Naive B cell (primary cell): ENCODE results near the gene AMMECR1L. TPM values are rescaled to one million over a fixed set of nuclear protein-coding genes. Genes with fewer than 3 reads are reported as not detected.

Experiments used
- ATAC-seq, 2 donors: fragments of 150-1000 bp; cut with Tn5 transposase; 2 replicates each; pipeline ENCODE4 v1.10.0; 2021; ENCODE audit warnings: low read depth in 2 of 2, mild to moderate bottlenecking in 2 of 2, moderate library complexity in 2 of 2
- DNase-seq: peaks from one replicate; pipeline ENCODE4 v3.0.0; 2022
- H3K27ac Mint-ChIP-seq, 6 donors: one replicate each; pipeline ENCODE4 v1.8.0; 2020 to 2022; ENCODE audit warnings: mild to moderate bottlenecking in 6 of 6, mixed read lengths in 6 of 6, moderate library complexity in 5 of 6, inconsistent platforms in 2 of 6
- H3K27me3 Mint-ChIP-seq, 3 donors: one replicate each; pipeline ENCODE4 v1.8.0; 2021 to 2022; ENCODE audit warnings: mixed read lengths in 3 of 3, mild to moderate bottlenecking in 1 of 3
- H3K36me3 Mint-ChIP-seq, 2 donors: one replicate each; pipeline ENCODE4 v1.8.0; 2020 to 2022; ENCODE audit warnings: mixed read lengths in 2 of 2, inconsistent platforms in 1 of 2, mild to moderate bottlenecking in 1 of 2
- H3K4me1 Mint-ChIP-seq, 3 donors: one replicate each; pipeline ENCODE4 v1.8.0; 2020 to 2022; ENCODE audit warnings: mixed read lengths in 3 of 3, inconsistent platforms in 1 of 3, mild to moderate bottlenecking in 1 of 3, moderate library complexity in 1 of 3
- H3K4me3 Mint-ChIP-seq, 8 donors: one replicate each; pipeline ENCODE4 v1.8.0; 2020 to 2022; ENCODE audit warnings: mild to moderate bottlenecking in 8 of 8, mixed read lengths in 8 of 8, moderate library complexity in 8 of 8, inconsistent platforms in 2 of 8
- H3K9me3 Mint-ChIP-seq, 7 donors: one replicate each; pipeline ENCODE4 v1.8.0; 2020 to 2022; ENCODE audit warnings: mixed read lengths in 7 of 7, mild to moderate bottlenecking in 5 of 7, inconsistent platforms in 2 of 7, moderate library complexity in 1 of 7
- polyA plus RNA-seq, 6 donors: library from polyadenylated mRNA; unstranded; fragments of 300-500 nt; fragmentation: Illumina TruSeq; gene quantifications; one replicate each; pipeline ENCODE4 v1.2.3, GENCODE V29; 2021; ENCODE audit warnings: low read depth in 6 of 6

AMMECR1L gene
- polyA plus RNA-seq, 6 donors from 2014 or later, result 3.7 to 9.9 (median 7.4) TPM

GRCh38 chr2:127877626-127878025, 8.1 kb downstream of the AMMECR1L start:
- H3K9me3 Mint-ChIP-seq, result no peaks in the 10 kb centered on the region
- peaks cover 5 to 13% of the 10 kb centered on the region in 2 donors for H3K36me3 Mint-ChIP-seq
- DNase-seq (no peak), ATAC-seq (no peak)
- H3K4me3 Mint-ChIP-seq, result no peak overlapping the region
- peak overlapping the region in 1 of 6 donors; percentile 16 for H3K27ac Mint-ChIP-seq
- peaks cover 34 to 65% (median 51%) of the 10 kb centered on the region in 3 donors for H3K4me1 Mint-ChIP-seq
- no peaks in the 10 kb centered on the region for H3K27me3 Mint-ChIP-seq

- peaks cover 5 to 17% of the 10 kb centered on the region in 2 donors for H3K36me3 Mint-ChIP-seq
- DNase-seq, result no peak
- no peak for ATAC-seq
- no peak overlapping the region for H3K4me3 Mint-ChIP-seq
- H3K4me1 Mint-ChIP-seq, result peaks cover 37 to 65% (median 55%) of the 10 kb centered on the region in 3 donors
- H3K9me3 Mint-ChIP-seq, result no peaks in the 10 kb centered on the region
- H3K27me3 Mint-ChIP-seq, result no peaks in the 10 kb centered on the region
- H3K27ac Mint-ChIP-seq, result peak overlapping the region in 1 of 6 donors; percentile 16
Observed at GRCh38 chr2:127877136-127877535, 8.6 kb downstream of the AMMECR1L start.

DNA sequence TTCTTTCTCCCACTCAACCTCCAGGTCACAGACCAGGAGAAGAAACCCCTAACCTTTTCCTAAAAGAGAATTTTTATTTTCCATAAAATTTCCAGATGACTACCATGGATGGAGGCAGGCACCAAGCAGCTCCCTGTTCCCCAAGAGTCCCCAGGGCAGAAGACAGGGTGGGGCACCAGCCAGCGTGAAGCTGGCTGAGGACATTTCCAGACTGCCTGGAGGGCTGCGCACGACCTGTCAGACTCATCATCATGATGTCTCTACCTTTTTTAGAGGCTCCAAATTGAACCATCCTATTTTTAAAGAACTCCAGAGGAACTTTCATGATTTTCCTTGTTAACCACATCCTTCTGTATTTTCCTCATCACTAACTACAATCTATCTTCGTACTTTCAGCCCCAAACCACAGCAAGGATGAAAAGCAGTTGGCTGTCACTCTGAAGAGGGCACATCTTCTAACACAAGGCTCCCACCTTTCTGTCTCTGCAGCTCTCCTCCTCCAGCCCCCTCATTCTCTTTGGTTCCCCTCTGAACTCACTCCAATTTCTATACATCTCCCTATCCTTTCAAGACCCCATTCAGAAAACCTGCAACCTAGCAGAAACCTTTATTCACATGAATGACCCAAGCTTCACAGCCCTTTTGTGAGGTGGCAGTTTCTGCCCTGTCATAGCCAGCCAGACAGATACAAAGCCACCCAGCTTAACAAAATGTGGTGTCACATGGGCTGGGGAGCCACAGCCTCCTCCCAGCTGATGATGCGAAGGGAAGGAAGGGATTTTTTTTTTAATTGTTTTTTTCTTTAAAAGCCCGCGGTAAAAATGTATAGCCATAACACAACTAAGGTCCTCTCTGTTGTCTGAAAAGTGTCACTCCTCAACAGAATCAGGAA, 11.1 kb downstream of the AMMECR1L start:
- ATAC-seq, result no peak
- no peak for DNase-seq
- Mint-ChIP-seq H3K27ac (peak overlapping the region in 4 of 6 donors; percentile 57 to 89 (median 82)), H3K36me3 (peaks cover 12 to 25% of the 10 kb centered on the region in 2 donors), H3K4me3 (peak overlapping the region in 1 of 8 donors; percentile 63), H3K4me1 (peaks cover 34 to 48% (median 47%) of the 10 kb centered on the region in 3 donors), H3K9me3 (no peaks in the 10 kb centered on the region), H3K27me3 (no peaks in the 10 kb centered on the region)

GRCh38 chr2:127873707-127874303, 12.0 kb downstream of the AMMECR1L start:
- H3K4me1 Mint-ChIP-seq, result peaks cover 34 to 44% (median 39%) of the 10 kb centered on the region in 3 donors
- H3K36me3 Mint-ChIP-seq, result peaks cover 12 to 25% of the 10 kb centered on the region in 2 donors
- no peak for ATAC-seq
- no peak overlapping the region for H3K4me3 Mint-ChIP-seq
- DNase-seq, result no peak
- H3K27me3 Mint-ChIP-seq, result no peaks in the 10 kb centered on the region
- no peak overlapping the region for H3K27ac Mint-ChIP-seq
- H3K9me3 Mint-ChIP-seq, result no peaks in the 10 kb centered on the region

DNA sequence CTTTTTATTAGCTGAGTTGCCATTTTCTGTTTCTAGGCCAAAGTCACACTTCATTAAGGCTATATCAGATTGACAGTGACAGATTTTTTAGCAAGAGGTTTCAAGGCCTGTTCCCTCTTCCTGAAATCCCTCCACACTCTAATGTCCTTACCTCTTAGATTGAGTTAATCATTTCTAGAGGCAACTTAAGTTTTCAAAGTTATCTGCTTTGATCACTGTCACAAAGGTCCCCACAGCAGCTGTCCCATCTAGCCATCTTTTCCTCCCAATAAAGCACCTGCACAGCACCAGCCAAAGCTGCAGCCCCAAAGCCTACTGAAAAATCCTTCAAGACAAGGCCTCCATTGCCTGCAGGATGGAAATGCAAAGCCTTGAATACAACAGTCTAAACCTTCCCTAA, 13.4 kb downstream of the AMMECR1L start:
- no peak for DNase-seq
- H3K36me3 Mint-ChIP-seq, result peaks cover 12 to 25% of the 10 kb centered on the region in 2 donors
- H3K27me3 Mint-ChIP-seq, result no peaks in the 10 kb centered on the region
- H3K4me1 Mint-ChIP-seq, result peaks cover 30 to 40% (median 38%) of the 10 kb centered on the region in 3 donors
- H3K27ac Mint-ChIP-seq, result peak overlapping the region in 3 of 6 donors; percentile 40 to 96 (median 54)
- no peak overlapping the region for H3K4me3 Mint-ChIP-seq
- no peak for ATAC-seq
- no peaks in the 10 kb centered on the region for H3K9me3 Mint-ChIP-seq

DNA sequence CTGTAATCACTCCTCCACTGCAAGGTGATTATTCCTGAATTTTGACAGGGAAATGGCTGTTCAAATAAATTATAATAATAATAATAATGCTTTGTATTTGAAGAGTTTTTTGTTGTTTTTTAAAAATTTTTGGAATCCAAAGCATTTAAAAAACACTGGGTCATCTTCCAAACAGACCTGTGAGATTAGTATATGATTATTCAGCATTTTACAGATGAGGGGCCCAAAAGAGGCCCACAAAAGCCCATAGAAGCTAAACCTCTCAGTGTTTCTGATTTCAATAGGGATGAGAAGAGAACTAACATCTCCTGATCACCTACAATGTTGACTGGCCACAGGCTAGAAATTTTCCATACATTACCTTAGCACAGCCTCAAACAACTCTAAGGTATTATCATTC, 19.8 kb downstream of the AMMECR1L start:
- peak overlapping the region in 1 of 6 donors; percentile 49 for H3K27ac Mint-ChIP-seq
- H3K27me3 Mint-ChIP-seq, result no peaks in the 10 kb centered on the region
- ATAC-seq, result no peak
- no peak for DNase-seq
- no peaks in the 10 kb centered on the region for H3K9me3 Mint-ChIP-seq
- peaks cover 0 to 4% (median 4%) of the 10 kb centered on the region in 3 donors for H3K4me1 Mint-ChIP-seq
- peaks cover 29 to 30% of the 10 kb centered on the region in 2 donors for H3K36me3 Mint-ChIP-seq
- H3K4me3 Mint-ChIP-seq, result no peak overlapping the region

GRCh38 chr2:127864877-127865276, 20.9 kb downstream of the AMMECR1L start:
- ATAC-seq, result no peak
- H3K27ac Mint-ChIP-seq, result peak overlapping the region in 1 of 6 donors; percentile 31
- H3K36me3 Mint-ChIP-seq, result peaks cover 26 to 30% of the 10 kb centered on the region in 2 donors
- DNase-seq, result no peak
- H3K4me1 Mint-ChIP-seq, result peaks cover 2 to 7% (median 4%) of the 10 kb centered on the region in 3 donors
- no peaks in the 10 kb centered on the region for H3K27me3 Mint-ChIP-seq
- H3K4me3 Mint-ChIP-seq, result peak overlapping the region in 1 of 8 donors; percentile 30
- no peaks in the 10 kb centered on the region for H3K9me3 Mint-ChIP-seq

- ATAC-seq (no peak), DNase-seq (no peak)
- H3K4me1 Mint-ChIP-seq, result peaks cover 8 to 19% (median 11%) of the 10 kb centered on the region in 3 donors
- peak overlapping the region in 1 of 6 donors; percentile 20 for H3K27ac Mint-ChIP-seq
- H3K9me3 Mint-ChIP-seq, result no peaks in the 10 kb centered on the region
- no peaks in the 10 kb centered on the region for H3K27me3 Mint-ChIP-seq
- no peak overlapping the region for H3K4me3 Mint-ChIP-seq
- H3K36me3 Mint-ChIP-seq, result peaks cover 26 to 30% of the 10 kb centered on the region in 2 donors
Observed at GRCh38 chr2:127862228-127862627, 23.5 kb downstream of the AMMECR1L start.

GRCh38 chr2:127860130-127860529, 25.6 kb downstream of the AMMECR1L start:
- peak overlapping the region in 2 of 8 donors; percentile 81 to 82 for H3K4me3 Mint-ChIP-seq
- no peak for ATAC-seq
- peaks cover 21 to 22% of the 10 kb centered on the region in 2 donors for H3K36me3 Mint-ChIP-seq
- no peak for DNase-seq
- peak overlapping the region in 2 of 6 donors; percentile 41 to 76 for H3K27ac Mint-ChIP-seq
- no peaks in the 10 kb centered on the region for H3K9me3 Mint-ChIP-seq
- peaks cover 10 to 34% (median 13%) of the 10 kb centered on the region in 3 donors for H3K4me1 Mint-ChIP-seq
- H3K27me3 Mint-ChIP-seq, result no peaks in the 10 kb centered on the region

GRCh38 chr2:127859712-127860085, 26.1 kb downstream of the AMMECR1L start:
- ATAC-seq, result peak; percentile 58 to 63
- H3K4me1 Mint-ChIP-seq, result peaks cover 10 to 34% (median 13%) of the 10 kb centered on the region in 3 donors
- H3K36me3 Mint-ChIP-seq, result peaks cover 17% of the 10 kb centered on the region in 2 donors
- peak overlapping the region in 5 of 6 donors; percentile 14 to 89 (median 69) for H3K27ac Mint-ChIP-seq
- H3K27me3 Mint-ChIP-seq, result no peaks in the 10 kb centered on the region
- H3K9me3 Mint-ChIP-seq, result no peaks in the 10 kb centered on the region
- H3K4me3 Mint-ChIP-seq, result peak overlapping the region; percentile 52 to 91 (median 80)
- DNase-seq, result peak; percentile 72

DNA sequence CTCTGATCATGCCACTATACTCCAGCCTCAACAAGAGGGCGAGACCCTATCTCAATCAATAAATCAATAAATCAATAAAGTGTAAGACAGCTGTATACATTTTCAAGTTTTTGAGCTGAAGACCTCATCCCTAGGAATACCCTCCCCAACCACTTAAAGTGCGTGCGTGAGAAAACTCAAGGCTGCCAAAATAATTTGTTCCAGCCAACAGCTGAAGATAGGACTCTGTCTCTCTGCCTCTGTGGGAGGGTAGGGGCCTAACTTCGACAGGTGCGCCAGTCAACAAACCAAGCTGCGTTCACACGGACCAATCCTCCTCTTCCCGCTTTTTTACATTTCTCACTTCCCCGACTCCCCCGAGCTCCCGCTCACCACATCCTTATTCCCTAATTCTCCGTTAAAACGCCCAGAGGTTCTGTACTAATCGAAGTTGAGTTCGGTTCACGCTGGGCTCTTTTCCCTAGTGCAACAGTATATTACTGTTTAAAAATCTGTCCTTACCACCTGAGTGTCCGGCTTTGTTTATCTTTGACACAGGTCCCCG, 28.4 kb downstream of the AMMECR1L start:
- H3K9me3 Mint-ChIP-seq, result no peaks in the 10 kb centered on the region
- H3K4me3 Mint-ChIP-seq, result peak overlapping the region; percentile 86 to 98 (median 92)
- no peaks in the 10 kb centered on the region for H3K27me3 Mint-ChIP-seq
- peak overlapping the region; percentile 41 to 95 (median 86) for H3K27ac Mint-ChIP-seq
- ATAC-seq (no peak), DNase-seq (peak; percentile 5)
- peaks cover 0 to 4% of the 10 kb centered on the region in 2 donors for H3K36me3 Mint-ChIP-seq
- H3K4me1 Mint-ChIP-seq, result peaks cover 19 to 51% (median 26%) of the 10 kb centered on the region in 3 donors

DNA sequence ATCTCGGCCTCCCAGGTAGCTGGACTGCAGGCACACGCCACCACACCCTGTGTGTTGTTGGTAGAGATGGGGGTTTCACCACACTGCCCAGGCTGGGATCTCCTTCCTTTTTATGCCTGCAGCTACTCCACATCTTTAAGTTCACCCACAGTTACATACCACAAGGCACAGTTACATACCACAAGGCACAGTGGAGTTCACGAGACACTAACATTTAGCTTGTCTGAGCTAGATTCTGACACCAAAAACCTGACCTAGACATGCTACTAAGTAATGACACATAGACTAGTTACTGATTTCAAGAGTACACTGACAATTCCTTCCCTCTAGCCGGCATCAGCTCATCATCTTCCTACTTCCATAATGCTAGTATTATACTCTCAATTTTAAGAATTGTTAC, 32.1 kb downstream of the AMMECR1L start:
- Mint-ChIP-seq H3K27me3 (no peaks in the 10 kb centered on the region), H3K9me3 (no peaks in the 10 kb centered on the region), H3K27ac (peak overlapping the region in 3 of 6 donors; percentile 49 to 72 (median 65)), H3K36me3 (peaks cover 0 to 4% of the 10 kb centered on the region in 2 donors), H3K4me3 (peak overlapping the region in 1 of 8 donors; percentile 70), H3K4me1 (peaks cover 20 to 44% (median 24%) of the 10 kb centered on the region in 3 donors)
- DNase-seq (no peak), ATAC-seq (no peak)

DNA sequence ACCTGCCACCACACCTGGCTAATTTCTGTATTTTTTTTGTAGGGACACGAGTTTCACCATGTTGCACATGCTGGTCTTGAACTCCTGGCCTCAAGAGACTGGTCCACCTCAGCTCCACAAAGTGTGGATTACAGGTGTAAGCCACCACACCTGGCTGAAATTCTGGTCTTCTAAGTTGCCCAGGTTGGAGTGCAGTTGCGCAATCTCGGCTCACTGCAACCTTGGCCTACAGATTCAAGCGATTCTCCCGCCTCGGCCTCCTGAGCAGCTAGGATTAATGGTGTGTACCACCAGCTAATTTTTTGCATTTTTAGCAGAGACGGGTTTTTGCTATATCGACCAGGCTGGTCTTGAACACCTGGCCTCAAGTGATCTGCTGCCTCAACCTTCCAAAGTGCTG, 33.4 kb downstream of the AMMECR1L start:
- H3K4me1 Mint-ChIP-seq, result peaks cover 17 to 36% (median 24%) of the 10 kb centered on the region in 3 donors
- no peaks in the 10 kb centered on the region for H3K9me3 Mint-ChIP-seq
- H3K4me3 Mint-ChIP-seq, result no peak overlapping the region
- peaks cover 0 to 4% of the 10 kb centered on the region in 2 donors for H3K36me3 Mint-ChIP-seq
- no peak for ATAC-seq
- DNase-seq, result no peak
- no peaks in the 10 kb centered on the region for H3K27me3 Mint-ChIP-seq
- no peak overlapping the region for H3K27ac Mint-ChIP-seq
